Fibroblast of villous mesenchyme (primary cell): ENCODE results near the gene ARHGEF12. TPM values are rescaled to one million over a fixed set of nuclear protein-coding genes. Genes with fewer than 3 reads are reported as not detected.

ENCODE experiments used
- DNase-seq: peaks from one replicate; pipeline ENCODE4 v3.0.0-alpha.2; 2010; ENCODE audit warnings: low read depth
- H3K4me3 ChIP-seq: 2 replicates; pipeline ENCODE4 v1.5.1; 2011; ENCODE audit warnings: low read depth, mild to moderate bottlenecking, low read length
- CTCF ChIP-seq: IDR thresholded peaks from 2 replicates; pipeline ENCODE4 v1.5.1; 2012; ENCODE audit warnings: low read depth, mild to moderate bottlenecking, low read length; ENCODE audit not compliant: insufficient read depth
- total RNA-seq: library from RNA; depleted of rRNA; stranded (reverse); fragments of >200 nt; gene quantifications from 2 replicates; pipeline ENCODE4 v1.2.3, GENCODE V29; 2012

ARHGEF12 gene
- total RNA-seq, 1 donor = 143 TPM

DNA sequence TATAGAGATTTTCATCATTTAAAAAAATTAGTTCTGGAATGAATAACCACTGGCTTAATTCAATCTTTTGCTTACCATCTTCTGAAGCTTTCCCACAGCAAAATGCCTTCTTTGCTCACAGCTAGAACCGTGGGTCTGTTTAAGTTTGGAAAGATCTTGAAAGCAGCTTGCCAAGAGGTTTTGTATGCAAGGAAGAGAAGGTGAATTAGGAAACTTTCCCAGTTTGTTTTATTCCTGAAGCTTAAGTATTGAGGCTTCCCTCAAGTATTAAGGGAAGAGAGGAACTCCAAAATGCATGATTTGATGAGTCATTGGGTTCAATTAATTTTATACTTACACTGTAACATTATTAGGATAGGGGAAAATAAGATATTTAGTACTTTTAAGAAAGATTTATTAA lies 1.9 kb upstream of the ARHGEF12 start:
- TF ChIP-seq CTCF = no peak
- no peak for DNase-seq
- H3K4me3 ChIP-seq = no peak overlapping the region

GRCh38 chr11:120334894-120335462 lies 1.2 kb upstream of the ARHGEF12 start:
- TF ChIP-seq CTCF = peak; percentile 62
- peak; percentile 94 for DNase-seq
- peak overlapping the region; percentile 96 for H3K4me3 ChIP-seq

DNA sequence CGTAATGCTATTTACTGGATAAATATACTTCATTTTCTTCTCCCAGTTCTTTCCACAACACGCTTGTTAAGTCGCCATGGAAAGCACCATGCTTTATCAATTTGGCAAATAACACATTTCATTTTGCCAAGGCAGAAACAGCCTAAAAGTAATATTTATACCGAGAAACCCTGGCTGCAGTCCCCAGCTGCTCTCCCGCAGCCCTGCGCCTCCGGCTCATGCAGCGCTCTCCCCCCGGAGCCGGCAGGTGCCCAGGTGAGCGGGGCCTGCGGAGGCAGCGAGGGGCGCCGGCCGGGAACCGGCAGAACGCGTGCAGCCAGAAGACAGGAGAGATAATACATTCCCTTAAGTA lies 681 bp upstream of the ARHGEF12 start:
- H3K4me3 ChIP-seq = peak overlapping the region; percentile 96
- peak; percentile 38 for DNase-seq
- no peak for TF ChIP-seq CTCF

DNA sequence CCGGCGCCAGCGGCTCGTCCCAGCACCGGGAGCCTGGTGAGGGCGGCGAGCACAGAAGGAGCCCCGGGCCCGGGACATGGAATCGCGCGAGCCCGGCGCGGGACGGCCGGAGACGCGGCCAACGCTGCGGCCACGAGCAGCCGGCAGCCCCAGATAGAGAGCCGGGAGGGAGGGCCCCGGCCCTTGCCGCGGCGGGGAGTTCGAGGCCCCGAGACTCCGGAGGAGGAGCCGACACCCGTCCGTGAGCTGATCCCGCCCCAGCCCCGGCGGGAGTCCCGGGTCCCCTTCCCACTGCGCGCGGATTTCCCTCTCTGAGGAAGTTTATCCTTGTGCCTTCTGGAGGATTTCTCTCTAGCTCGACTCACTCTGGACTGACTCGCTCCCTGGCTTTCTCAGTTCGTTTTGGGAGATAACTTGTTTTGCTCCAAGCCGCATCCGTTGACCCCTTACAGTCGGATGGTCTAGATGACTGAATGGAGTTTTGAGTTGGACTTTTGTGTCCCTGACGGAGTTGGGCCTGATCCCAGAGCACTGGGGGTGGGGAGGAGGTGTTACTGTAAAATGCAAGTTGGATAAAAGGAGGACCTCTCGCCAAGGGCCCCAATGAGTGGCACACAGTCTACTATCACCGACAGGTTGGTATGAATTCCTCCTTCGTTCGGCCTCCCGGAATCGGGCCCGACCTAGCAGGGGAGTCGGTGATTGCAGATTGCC lies 585 bp downstream of the ARHGEF12 start:
- peak; percentile 31 for DNase-seq
- no peak for TF ChIP-seq CTCF
- H3K4me3 ChIP-seq = peak overlapping the region; percentile 96

DNA sequence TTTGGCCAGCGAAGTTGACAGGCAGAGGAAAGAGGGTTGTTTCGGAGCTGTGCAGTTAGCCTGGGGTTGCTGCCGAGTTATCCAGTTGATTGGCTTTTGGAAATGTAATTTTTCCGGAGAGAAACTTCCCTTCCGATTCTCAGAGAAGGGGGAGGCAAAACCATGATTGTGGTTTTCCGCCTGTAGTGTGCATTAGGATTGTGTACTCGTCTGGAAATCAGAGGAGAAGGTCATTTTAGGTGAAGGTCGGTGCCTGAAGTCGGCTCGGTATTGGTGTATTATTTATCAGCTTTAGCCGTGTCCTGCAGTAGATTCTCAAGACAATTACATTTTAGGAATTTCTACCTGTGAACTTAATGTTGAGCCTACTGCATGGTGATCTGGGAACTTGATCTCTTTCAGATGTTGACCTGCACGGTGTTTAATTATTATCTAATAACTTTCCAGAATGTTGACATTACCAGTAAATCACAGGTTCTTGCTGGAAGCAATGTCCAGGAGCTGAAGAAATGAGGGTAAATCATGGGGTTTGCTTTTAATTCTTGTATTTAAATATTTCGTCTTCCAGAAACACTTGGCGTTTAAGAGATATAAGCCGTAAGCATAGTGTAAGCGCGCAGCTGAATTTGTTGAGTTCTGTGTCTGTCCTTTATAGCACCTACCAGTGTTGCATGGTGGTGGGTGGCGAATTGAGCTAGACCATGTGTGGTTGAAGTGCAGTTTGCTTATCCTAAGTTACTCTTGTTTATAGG lies 1.3 kb downstream of the ARHGEF12 start:
- H3K4me3 ChIP-seq = peak overlapping the region; percentile 96
- DNase-seq = peak; percentile 43
- TF ChIP-seq CTCF = no peak

DNA sequence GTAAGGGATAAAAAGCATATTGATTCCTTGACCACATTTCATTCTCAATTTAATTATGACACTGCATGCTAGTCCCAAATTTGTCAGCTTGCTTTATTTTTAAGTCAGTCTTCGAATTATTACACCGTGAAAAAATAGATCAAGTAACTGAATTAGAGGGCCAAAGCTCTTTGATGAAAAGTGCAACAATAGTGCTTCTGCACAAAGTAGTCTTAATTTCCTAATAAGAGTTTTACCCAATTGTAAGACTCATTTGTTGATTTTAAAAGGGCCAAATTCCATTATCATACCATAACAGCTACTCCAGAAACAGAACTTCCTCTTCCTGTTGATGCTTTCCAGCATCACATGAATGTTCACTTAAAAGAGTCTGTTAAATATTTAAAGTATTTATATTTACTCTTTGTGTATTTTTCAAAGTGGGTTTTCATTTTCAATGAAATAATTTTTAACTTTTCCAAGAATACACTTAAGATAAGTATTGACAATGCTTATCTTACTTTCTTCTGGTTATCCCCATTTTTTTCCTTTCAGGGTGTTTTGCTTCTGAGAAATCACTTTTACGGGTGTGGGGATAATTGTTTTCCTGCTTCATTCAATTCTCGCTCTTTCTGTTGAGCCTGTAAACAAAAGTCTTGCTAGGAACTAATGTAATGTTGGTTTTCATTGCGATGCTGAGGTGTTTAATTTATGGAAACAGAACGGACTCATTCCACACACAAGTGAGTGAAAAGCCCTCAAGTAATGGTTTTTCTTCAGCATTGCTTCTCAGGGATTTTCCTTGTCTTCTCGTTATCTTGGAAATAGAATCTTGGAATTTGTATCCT lies 2.1 kb downstream of the ARHGEF12 start:
- DNase-seq = peak; percentile 55
- no peak for TF ChIP-seq CTCF

More for the DNA sequence above, 2.1 kb downstream of the ARHGEF12 start:
- peak overlapping the region; percentile 96 for H3K4me3 ChIP-seq
